GM19099 (cell line): ENCODE measurements around the gene JAKMIP1.

Source experiments
- POLR2A ChIP-seq: IDR thresholded peaks from 3 replicates; pipeline ENCODE4 v1.6.1; 2011; ENCODE audit warnings: low read depth; ENCODE audit not compliant: insufficient read length; ENCODE audit errors: extremely low read depth

The JAKMIP1 gene

GRCh38 chr4:6041800-6042199, 158.5 kb downstream of the JAKMIP1 start:
- TF ChIP-seq POLR2A: no peak

DNA sequence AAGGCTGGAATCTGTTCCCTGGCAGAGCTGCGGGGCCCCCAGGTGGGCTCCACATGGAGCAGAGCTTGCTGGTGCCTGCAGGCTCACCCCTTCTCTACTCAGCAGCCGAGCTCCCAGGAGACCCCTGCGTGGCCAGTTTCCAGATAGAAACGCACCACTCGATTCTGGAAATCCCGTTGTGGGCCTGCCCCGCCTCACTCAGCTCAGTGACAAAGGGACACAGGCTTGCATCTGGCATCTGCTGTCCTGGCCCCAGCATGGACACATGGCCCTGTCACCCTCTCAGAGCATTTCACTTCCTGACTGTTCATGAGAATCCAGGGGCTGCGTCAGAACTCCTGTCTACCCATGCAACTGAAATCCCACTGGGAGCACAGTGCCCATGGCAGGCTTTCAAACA, 161.6 kb downstream of the JAKMIP1 start:
- TF ChIP-seq POLR2A: no peak

GRCh38 chr4:6035786-6036185, 164.6 kb downstream of the JAKMIP1 start:
- TF ChIP-seq POLR2A: no peak

GRCh38 chr4:6033381-6033780, 167.0 kb downstream of the JAKMIP1 start:
- no peak for TF ChIP-seq POLR2A

DNA sequence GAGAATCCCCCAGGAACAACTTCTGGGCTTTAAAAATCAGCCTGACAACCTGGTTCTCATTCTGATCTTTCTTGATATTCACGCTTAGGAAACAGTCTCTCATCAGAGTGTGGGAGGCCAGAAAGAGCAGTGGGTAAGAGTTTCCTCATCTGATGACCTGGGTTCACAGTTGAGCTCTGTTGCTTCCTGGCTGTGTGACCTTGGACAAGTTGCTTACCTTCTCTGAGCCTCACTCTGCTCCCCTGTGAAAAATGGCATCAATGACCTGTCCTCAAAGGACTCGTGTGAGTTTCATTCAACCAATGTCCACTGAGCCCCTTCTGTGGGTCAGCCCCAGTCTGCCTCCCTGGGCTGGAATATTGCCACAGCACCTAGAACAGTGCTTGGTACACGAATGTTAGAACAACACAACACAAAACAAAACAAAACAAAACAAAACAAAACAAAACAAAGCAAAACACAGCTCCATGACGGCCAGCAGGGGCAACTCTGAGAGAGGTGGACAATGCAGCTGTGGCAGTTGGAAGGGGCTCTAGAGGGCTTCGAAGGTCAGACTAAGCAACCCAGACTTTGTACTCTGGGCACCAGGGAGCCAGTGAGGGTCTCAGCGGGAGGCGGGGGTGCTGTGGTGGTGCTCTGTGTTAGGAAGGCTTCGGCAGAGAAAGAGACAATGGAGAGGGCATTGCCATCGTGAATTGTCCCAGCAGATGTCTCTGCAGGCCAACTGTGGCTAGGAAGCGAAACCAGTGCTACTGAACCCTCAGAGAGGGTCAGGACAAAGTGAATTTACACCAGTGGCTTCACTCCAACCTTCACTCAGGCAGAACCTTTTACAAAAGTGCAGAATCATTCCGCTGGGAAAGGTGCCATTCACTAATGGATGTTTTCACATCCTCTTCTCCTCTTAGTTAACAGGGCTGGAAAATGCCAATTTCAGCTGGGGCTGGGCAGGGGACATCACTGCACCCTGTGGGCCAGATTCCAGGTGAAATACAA, 167.8 kb downstream of the JAKMIP1 start:
- no peak for TF ChIP-seq POLR2A

DNA sequence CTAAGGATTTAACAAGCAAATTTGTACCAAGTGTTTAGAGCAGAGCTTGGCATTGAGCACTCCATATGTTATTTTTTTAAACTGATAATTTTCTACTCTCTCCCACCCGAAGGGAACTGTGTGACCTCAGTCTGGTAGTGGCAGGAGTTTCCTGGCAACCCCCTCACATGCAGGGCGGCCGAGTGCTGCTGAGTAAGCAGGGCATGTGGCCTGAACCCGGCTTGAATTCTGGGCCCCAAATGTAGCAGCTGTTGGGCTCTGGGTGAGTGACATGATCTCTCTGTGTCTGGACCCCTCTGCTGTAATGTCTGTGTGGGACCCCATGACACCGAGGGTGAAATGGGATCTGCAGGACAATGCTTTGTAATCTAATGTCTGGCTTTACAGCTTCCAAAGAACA, 168.5 kb downstream of the JAKMIP1 start:
- no peak for TF ChIP-seq POLR2A

DNA sequence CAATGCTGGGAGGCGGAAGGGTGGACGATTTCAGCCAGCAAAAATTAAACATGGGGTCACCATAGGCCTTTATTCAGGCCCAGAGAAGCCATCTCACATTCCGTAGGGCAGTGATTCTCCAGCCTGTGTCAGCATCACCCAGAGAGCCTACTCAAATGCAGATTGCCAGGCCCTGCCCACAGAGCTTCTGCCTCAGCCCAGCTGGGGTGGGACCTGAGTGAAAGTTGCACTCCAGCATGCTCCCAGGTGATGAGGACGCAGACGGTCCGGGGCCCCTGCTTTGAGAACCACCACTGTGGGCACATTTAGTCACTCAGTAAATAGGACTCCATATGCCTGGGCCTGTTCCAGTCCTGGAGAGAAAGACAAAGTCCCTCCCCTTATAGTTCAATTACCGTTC, 169.7 kb downstream of the JAKMIP1 start:
- TF ChIP-seq POLR2A: no peak

DNA sequence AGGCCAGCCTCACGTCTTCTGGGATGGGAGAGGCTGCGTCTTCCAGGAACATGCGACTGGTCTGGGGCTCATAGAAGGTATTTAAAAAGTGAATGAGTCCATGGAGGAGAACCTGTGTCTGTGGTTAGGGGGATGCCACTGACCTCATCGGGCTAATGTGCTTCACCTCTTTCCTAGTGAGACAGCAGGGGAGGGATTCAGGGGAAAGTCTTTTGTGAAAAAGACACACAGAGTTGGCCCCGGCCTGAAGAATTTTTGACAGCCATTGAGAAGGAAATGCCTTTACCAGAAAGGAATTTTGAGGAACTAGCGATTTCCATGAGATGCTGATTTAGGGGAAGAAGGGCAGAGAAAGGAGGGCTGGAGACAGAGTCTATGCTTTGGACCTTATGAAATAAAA, 171.1 kb downstream of the JAKMIP1 start:
- no peak for TF ChIP-seq POLR2A

- TF ChIP-seq POLR2A: no peak
These were observed 172.2 kb downstream of the JAKMIP1 start for GRCh38 chr4:6028168-6028567.

DNA sequence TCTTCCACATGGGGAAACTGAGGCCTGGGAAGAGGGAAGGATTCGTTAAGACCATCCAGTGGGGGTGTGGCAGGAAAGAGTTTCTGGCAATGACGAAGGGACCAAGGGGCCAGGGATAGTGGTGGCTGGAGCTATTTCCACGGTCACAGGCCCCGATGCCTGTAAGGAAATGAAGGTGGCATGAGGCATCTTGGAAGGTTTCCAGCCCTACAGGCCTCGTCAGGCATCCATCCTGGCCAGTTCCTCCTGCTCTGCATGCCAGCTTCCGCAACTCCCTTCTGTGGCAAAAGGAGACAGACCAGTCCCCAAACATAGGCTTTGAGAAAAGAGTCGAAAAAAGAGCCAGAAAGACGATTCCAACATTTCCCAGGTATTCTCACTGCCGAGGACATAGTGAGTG, 173.0 kb downstream of the JAKMIP1 start:
- no peak for TF ChIP-seq POLR2A

DNA sequence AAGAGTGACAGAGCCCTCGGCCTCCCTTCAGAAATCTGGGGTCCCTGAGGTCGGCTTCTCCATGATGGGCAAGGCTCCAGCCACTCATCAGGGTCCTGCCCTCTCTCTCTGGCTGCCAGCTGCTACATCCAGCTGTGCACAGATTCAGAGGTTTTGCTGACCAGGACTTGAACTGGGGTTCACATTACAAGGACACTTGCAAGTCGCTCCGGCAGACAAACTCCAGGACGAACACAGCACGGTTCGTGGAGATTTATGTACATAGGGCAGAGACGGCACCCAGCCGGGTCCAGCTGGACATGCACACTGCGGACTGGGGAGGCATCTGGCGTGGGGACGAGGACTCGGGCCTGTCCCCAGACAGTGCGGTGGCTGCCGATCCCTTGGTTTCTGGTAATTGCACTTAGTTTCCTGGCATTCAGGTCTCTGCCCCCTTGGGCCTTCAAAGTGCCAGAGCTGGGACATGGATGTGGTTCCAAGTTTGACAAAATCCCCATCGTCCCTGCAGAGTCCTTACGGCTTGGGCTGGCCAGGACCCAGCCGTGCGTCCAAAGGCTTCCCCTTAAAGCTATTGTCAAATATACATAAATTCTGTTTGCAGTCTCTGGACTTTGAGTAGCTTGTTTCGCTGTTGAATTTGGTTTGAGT, 175.9 kb downstream of the JAKMIP1 start:
- no peak for TF ChIP-seq POLR2A

DNA sequence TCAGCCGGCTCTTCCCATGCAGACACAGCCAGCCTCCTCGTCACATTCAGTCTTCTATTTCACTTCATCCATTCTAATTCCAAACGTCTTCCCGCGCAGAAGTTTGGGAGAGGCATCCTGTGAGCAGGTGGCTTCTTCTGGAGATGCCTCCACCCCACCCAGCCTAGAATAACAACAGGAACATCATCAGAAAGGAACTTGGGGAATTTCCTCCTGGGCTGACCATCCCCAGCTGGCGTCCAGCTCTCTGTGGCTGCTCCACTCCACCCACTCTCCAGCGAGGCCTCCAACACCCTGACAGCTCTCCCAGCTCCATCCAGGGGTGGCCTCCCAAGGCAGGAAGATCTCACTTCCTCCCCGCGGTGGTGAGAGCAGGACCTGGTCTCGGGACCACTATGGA, 176.6 kb downstream of the JAKMIP1 start:
- no peak for TF ChIP-seq POLR2A

DNA sequence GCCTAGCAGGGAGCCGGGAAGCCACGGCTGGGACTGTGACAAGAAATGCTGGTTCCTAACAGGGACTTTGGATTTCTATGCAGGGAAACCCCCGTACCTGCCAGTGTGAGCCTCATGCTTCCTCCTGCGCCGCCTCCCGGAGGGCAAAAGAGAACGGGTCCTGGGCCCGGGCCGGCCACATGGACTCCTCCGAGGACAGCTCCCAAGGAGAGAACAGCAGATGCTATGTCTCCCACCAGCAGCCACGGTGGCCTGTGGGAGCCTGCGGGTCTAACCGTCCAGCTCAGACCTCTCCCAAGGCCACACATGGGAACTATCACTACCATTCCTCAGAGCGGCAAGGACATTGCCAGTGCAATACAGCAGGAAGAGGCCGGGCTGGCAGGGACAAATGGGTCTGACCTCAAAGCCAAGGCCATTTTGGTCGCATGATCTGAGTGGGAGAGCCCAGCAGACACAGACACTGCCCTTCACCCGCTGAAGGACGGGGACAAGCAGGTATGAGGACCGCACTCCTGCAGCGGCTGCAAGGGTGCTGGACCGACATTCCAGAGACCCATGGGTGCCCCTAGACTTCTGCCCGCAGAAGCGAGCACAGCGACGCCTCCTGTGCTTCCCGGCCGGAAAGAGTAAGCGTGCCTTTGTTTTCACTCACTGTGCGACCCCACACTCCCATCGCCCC, 177.6 kb downstream of the JAKMIP1 start:
- no peak for TF ChIP-seq POLR2A

GRCh38 chr4:6021831-6022606, 178.3 kb downstream of the JAKMIP1 start:
- no peak for TF ChIP-seq POLR2A

- TF ChIP-seq POLR2A: no peak
These were observed 179.7 kb downstream of the JAKMIP1 start for GRCh38 chr4:6020613-6021012.
